Upper lobe of left lung (tissue), 6 donors: Measurements from ENCODE around the gene FAM184B. TPM values are rescaled to one million over a fixed set of nuclear protein-coding genes. Genes with fewer than 3 reads are reported as not detected.

Source experiments
- ATAC-seq, 2 donors: fragments of 200-7000 bp; cut with Tn5 transposase; one replicate each; pipeline ENCODE4 v1.9.1; 2022; ENCODE audit warnings: mild to moderate bottlenecking in 2 of 2, moderate library complexity in 2 of 2; ENCODE audit not compliant: low FRiP score in 2 of 2
- DNase-seq, 2 donors: peaks; one replicate each; pipeline ENCODE4 v3.0.0-alpha.2; 2019 to 2020
- H3K27ac ChIP-seq, 4 donors: fragments of 200-600 bp; sonication (generic); one replicate each; pipeline ENCODE4 v1.5.1; 2016 to 2019
- H3K27me3 ChIP-seq, 4 donors: fragments of 200-600 bp; sonication (generic); one replicate each; pipeline ENCODE4 v1.5.1; 2017 to 2019
- H3K36me3 ChIP-seq, 4 donors: fragments of 200-600 bp; sonication (generic); one replicate each; pipeline ENCODE4 v1.5.1; 2016 to 2019
- H3K4me1 ChIP-seq, 4 donors: fragments of 200-600 bp; sonication (generic); one replicate each; pipeline ENCODE4 v1.5.1; 2018 to 2019
- H3K4me3 ChIP-seq, 4 donors: fragments of 200-600 bp; sonication (generic); one replicate each; pipeline ENCODE4 v1.5.1; 2017 to 2019; ENCODE audit warnings: mild to moderate bottlenecking in 2 of 4, moderate library complexity in 1 of 4
- H3K9me3 ChIP-seq, 4 donors: fragments of 200-600 bp; sonication (generic); one replicate each; pipeline ENCODE4 v1.5.1; 2018 to 2019
- EP300 ChIP-seq, 4 donors: sonication (generic); formaldehyde crosslinking; IDR thresholded peaks; one replicate each; pipeline ENCODE4 v1.5.1; 2017; ENCODE audit warnings: antibody characterized with exemption in 4 of 4, control low read depth in 2 of 4
- POLR2A ChIP-seq, 4 donors: fragments of 450-650 bp; IDR thresholded peaks; one replicate each; pipeline ENCODE4 v1.5.1; 2016 to 2017; ENCODE audit warnings: antibody characterized with exemption in 4 of 4, mild to moderate bottlenecking in 2 of 4
- POLR2AphosphoS5 ChIP-seq, 2 donors: sonication (generic); formaldehyde crosslinking; IDR thresholded peaks; one replicate each; pipeline ENCODE4 v1.5.1; 2017; ENCODE audit warnings: antibody characterized with exemption in 2 of 2
- WGBS, 2 donors: methylation state at CpG; one replicate each; pipeline ENCODE4 v1.1.5; 2017 to 2018; 5-methylcytosine and 5-hydroxymethylcytosine counted together
- total RNA-seq, 6 donors: library from RNA; depleted of rRNA in 4 of 6; stranded (reverse); fragments of >200 nt in 4 of 6; gene quantifications; one replicate each; pipeline versions ENCODE4 v1.1.0 to v1.2.1, GENCODE V29; 2016 to 2021
- TF ChIP-seq, protein P1 (sequence below), 6 experiments: fragments of 450-650 bp in 4 of 6; fragments of 200-600 bp in 2 of 6; sonication (generic) in 2 of 6; IDR thresholded peaks; one replicate each; pipeline ENCODE4 v1.5.1; 2016 to 2019; ENCODE audit warnings: antibody characterized with exemption in 6 of 6
- donor health status: DM: no; HTN: no; CAD: no; lungs with moderate emphysema.
- donor health status: DM: no; HTN: yes; CAD: no; lungs with severe emphysema.

The FAM184B gene
- total RNA-seq, 6 donors from 2014 or later, result 0.13 to 1.0 (median 0.34) TPM

DNA sequence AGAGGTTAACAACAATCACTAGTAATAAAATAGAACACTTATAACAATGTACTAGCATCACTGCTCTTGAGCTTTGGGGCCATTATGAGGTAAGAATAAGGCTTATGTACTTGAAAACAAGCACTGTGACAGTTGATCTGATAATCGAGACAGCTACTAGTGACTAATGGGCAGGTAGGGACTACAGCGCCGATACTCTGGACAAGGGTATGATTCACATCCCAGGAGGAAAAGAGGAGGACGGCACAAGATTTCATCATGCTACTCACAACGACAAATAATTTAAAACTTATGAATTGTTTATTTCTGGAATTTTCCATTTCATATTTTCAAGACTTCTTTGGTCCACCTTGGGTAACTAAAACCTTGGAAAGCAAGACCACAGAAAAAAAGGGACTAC lies 62.3 kb downstream of the FAM184B start:
- 77 to 83% methylated on average over 5 of the region's 5 CpGs for WGBS, 2 donors
- H3K9me3 ChIP-seq, result no peaks in the 10 kb centered on the region
- ATAC-seq (no peak), DNase-seq (no peak)
- no peak overlapping the region for H3K4me3 ChIP-seq
- TF ChIP-seq EP300 (IDR thresholded peaks at IDR 0.05), result no peak
- TF ChIP-seq POLR2AphosphoS5 (IDR thresholded peaks at IDR 0.05), result no peak
- TF ChIP-seq POLR2A (IDR thresholded peaks at IDR 0.05), result no peak
- TF ChIP-seq, protein P1, sequence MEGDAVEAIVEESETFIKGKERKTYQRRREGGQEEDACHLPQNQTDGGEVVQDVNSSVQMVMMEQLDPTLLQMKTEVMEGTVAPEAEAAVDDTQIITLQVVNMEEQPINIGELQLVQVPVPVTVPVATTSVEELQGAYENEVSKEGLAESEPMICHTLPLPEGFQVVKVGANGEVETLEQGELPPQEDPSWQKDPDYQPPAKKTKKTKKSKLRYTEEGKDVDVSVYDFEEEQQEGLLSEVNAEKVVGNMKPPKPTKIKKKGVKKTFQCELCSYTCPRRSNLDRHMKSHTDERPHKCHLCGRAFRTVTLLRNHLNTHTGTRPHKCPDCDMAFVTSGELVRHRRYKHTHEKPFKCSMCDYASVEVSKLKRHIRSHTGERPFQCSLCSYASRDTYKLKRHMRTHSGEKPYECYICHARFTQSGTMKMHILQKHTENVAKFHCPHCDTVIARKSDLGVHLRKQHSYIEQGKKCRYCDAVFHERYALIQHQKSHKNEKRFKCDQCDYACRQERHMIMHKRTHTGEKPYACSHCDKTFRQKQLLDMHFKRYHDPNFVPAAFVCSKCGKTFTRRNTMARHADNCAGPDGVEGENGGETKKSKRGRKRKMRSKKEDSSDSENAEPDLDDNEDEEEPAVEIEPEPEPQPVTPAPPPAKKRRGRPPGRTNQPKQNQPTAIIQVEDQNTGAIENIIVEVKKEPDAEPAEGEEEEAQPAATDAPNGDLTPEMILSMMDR (IDR thresholded peaks at IDR 0.05), result no peak
- H3K36me3 ChIP-seq, result no peaks in the 10 kb centered on the region
- H3K27me3 ChIP-seq, result no peaks in the 10 kb centered on the region
- H3K4me1 ChIP-seq, result no peaks in the 10 kb centered on the region
- H3K27ac ChIP-seq, result no peak overlapping the region

DNA sequence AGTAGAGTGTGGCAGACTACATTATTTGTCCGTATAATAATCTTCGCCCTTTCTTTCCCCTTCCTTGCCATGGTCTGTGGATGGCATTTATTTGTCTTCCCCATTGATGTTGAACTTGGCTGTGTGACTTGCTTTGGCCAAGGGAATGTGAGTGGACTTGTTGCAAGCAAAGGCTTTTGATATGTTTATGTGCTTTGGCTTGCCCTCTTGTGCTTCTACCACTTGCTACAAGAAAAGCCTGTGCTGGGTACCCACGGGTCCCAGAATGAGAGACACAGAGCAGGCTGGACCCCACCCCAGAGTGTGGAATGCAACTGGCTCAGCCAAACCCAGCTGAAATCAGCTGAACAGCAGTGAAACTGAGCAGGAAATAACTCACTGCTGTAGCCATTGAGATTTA lies 63.0 kb downstream of the FAM184B start:
- Histone ChIP-seq H3K27ac (no peak overlapping the region), H3K4me1 (no peaks in the 10 kb centered on the region), H3K27me3 (no peaks in the 10 kb centered on the region), H3K9me3 (no peaks in the 10 kb centered on the region), H3K4me3 (no peak overlapping the region), H3K36me3 (no peaks in the 10 kb centered on the region)
- WGBS, 2 donors, result 51 to 52% methylated on average over 3 of the region's 3 CpGs
- no peak for ATAC-seq
- no peak for DNase-seq
- TF ChIP-seq POLR2AphosphoS5 (IDR thresholded peaks at IDR 0.05) (no peak), POLR2A (IDR thresholded peaks at IDR 0.05) (no peak), EP300 (IDR thresholded peaks at IDR 0.05) (no peak)
- TF ChIP-seq, protein P1 (IDR thresholded peaks at IDR 0.05), result no peak

DNA sequence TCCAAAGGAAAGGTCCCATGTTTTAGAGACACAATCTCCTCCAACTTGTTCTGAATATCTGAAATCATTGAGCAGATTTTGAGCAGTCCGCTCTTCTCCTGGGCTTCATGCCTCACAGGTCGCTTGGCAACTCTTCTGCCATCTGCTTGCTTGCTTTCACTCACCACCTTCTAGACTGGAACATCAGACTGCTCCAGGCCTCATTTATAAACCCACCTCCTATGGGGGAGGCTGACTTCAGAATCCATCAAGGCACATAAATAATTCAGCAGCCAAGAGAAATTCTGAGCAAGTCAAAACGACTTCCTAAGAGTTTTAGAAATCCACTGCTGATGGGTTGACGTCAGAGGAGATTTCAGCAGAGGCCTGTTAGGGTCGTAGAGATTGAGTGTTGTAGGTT lies 64.1 kb downstream of the FAM184B start:
- Histone ChIP-seq H3K4me1 (no peaks in the 10 kb centered on the region), H3K36me3 (no peaks in the 10 kb centered on the region), H3K27ac (no peak overlapping the region), H3K4me3 (no peak overlapping the region), H3K9me3 (no peaks in the 10 kb centered on the region), H3K27me3 (no peaks in the 10 kb centered on the region)
- WGBS, 2 donors, result 67 to 69% methylated on average over 5 of the region's 5 CpGs
- TF ChIP-seq, protein P1 (IDR thresholded peaks at IDR 0.05), result no peak
- no peak for TF ChIP-seq POLR2AphosphoS5 (IDR thresholded peaks at IDR 0.05)
- no peak for TF ChIP-seq POLR2A (IDR thresholded peaks at IDR 0.05)
- TF ChIP-seq EP300 (IDR thresholded peaks at IDR 0.05), result no peak
- DNase-seq, result no peak
- ATAC-seq, result no peak

DNA sequence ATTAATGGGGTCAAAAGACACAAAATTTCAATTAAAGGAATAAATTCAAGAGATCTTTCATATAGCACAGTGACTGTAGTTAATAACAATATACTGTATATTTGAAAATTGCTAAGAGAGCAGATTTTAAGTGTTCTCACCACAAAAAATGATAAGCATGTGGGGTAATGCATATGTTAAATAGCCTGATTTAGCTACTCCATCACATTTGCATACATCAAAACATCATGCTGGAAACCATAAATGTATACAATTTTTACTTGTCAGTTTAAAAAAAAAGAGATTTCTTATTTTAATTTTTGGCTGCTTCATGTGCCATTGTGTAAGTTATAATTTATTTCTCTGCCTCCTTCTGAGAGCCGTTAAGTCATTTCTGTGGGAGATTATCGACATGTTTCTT lies 65.9 kb downstream of the FAM184B start:
- Histone ChIP-seq H3K4me1 (no peaks in the 10 kb centered on the region), H3K27ac (no peak overlapping the region), H3K36me3 (no peaks in the 10 kb centered on the region), H3K9me3 (no peaks in the 10 kb centered on the region), H3K27me3 (no peaks in the 10 kb centered on the region), H3K4me3 (no peak overlapping the region)
- DNase-seq (no peak), ATAC-seq (no peak)
- TF ChIP-seq, protein P1 (IDR thresholded peaks at IDR 0.05), result no peak
- no peak for TF ChIP-seq POLR2AphosphoS5 (IDR thresholded peaks at IDR 0.05)
- 87 to 90% methylated on average over 2 of the region's 2 CpGs for WGBS, 2 donors

DNA sequence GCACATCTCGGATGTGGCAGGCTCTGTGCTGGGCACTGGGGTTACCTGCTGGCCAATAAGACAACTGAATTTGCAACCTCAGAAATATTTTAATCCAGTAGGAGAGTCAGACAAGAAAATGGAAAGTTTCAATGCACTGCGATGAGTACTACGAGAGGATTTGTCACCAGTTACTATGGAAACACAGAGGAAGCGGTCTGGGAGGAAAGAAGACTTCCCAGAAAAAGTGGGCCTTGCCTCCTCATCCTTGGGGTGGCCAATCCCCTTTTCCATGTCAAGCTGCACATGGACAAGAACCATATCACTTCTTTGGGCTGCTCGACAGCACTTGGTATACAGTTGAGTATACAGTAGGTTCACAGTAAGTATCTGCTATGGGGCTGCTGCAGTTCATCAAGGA lies 67.6 kb downstream of the FAM184B start:
- Histone ChIP-seq H3K27me3 (no peaks in the 10 kb centered on the region), H3K4me1 (no peaks in the 10 kb centered on the region), H3K27ac (no peak overlapping the region), H3K9me3 (no peaks in the 10 kb centered on the region), H3K36me3 (no peaks in the 10 kb centered on the region), H3K4me3 (no peak overlapping the region)
- TF ChIP-seq, protein P1 (IDR thresholded peaks at IDR 0.05), result no peak
- TF ChIP-seq POLR2A (IDR thresholded peaks at IDR 0.05) (no peak), EP300 (IDR thresholded peaks at IDR 0.05) (no peak), POLR2AphosphoS5 (IDR thresholded peaks at IDR 0.05) (no peak)
- WGBS, 2 donors, result 91 to 93% methylated on average over 5 of the region's 5 CpGs
- DNase-seq (no peak), ATAC-seq (no peak)
